Pancreas (tissue), 10 donors: ENCODE measurements around the gene ARVCF. TPM values are rescaled to one million over a fixed set of nuclear protein-coding genes. Genes with fewer than 3 reads are reported as not detected.
A peak's percentile ranks its signal among the peaks of the same experiment; 100 is the strongest.

Source experiments
- ATAC-seq, 4 donors: fragments of 200-7000 bp; cut with Tn5 transposase; one replicate each; pipeline versions ENCODE4 v1.8.0 to v1.9.1; 2020; ENCODE audit warnings: mild to moderate bottlenecking in 4 of 4, moderate library complexity in 4 of 4
- DNase-seq, 6 donors: peaks; one replicate each; pipeline ENCODE4 v3.0.0-alpha.2; 2020
- FAIRE-seq: peaks from 2 replicates; lab custom pipeline; 2012; peaks lifted over from hg19 to GRCh38; lab: Jason Lieb, UNC
- H3K27ac ChIP-seq, 4 donors: fragments of 200-600 bp; sonication (generic); 1 replicate in 3 of 4; 2 replicates in 1 of 4; pipeline versions ENCODE4 v1.5.0 to v1.8.0; 2020
- H3K27me3 ChIP-seq, 4 donors: fragments of 200-600 bp; one replicate each; pipeline ENCODE4 v1.8.0; 2021
- H3K36me3 ChIP-seq, 3 donors: fragments of 200-600 bp; sonication (generic) in 1 of 3; one replicate each; pipeline versions ENCODE4 v1.5.0 to v1.8.0; 2020 to 2021
- H3K4me1 ChIP-seq, 3 donors: fragments of 200-600 bp; one replicate each; pipeline ENCODE4 v1.8.0; 2021
- H3K4me3 ChIP-seq, 4 donors: fragments of 200-600 bp; sonication (generic) in 2 of 4; one replicate each; pipeline versions ENCODE4 v1.5.0 to v1.8.0; 2020 to 2021
- H3K9me3 ChIP-seq, 4 donors: fragments of 200-600 bp; one replicate each; pipeline ENCODE4 v1.8.0; 2021
- CTCF ChIP-seq, 4 donors: fragments of 200-600 bp; sonication (generic) in 3 of 4; IDR thresholded peaks; one replicate each; pipeline versions ENCODE4 v1.5.0 to v1.8.0; 2021; ENCODE audit warnings: antibody characterized with exemption in 4 of 4
- whole genome bisulfite sequencing, 2 donors: extraction: QIAGEN DNeasy Blood & Tissue Kit; methylation state at CpG; one replicate each; pipeline ENCODE4 v1.1.7; 2013; 5-methylcytosine and 5-hydroxymethylcytosine counted together
- intact Hi-C, 3 donors: fragments of 100-400 bp; cut with DNase I; formaldehyde crosslinking; loops; one replicate each; pipeline versions ENCODE4 v1.11.1 to v1.14.2; 2022
- polyA plus RNA-seq, 2 donors: library from polyadenylated mRNA; stranded (reverse); fragments of 200-250 nt; gene quantifications; one replicate each; pipeline ENCODE4 v1.2.3, GENCODE V29; 2013
- total RNA-seq, 6 donors: library from RNA; stranded (reverse); fragmentation: NEBNext Ultra II Directional in 4 of 6; extraction: Animal tissue kit (Norgen Biotek cat#: 25700) in 4 of 6; gene quantifications; one replicate each; pipeline versions ENCODE4 v1.2.1 to v1.2.4, GENCODE V29; 2021 to 2023
- donor health status: healthy with polysubstance abuse.
- donor health status: DM: no; HTN: no; CAD: no; lungs with moderate emphysema.
- donor health status: DM: no; HTN: no; CAD: no.
- donor health status: control.
- donor health status: control.
- donor health status: Bipolar disorder and iron deficiency.
- donor health status: DM: yes; HTN: yes; CAD: no.
- donor health status: DM: no; HTN: no; CAD: no.
- donor health status: DM: no; HTN: no; CAD: no.
- donor health status: DM: yes; HTN: yes; CAD: no.

ARVCF gene
- total and polyA plus RNA-seq, 8 donors = 5.0 to 57.8 (median 13.0) TPM

GRCh38 chr22:20000246-20001081 lies 16.2 kb downstream of the ARVCF start:
- no peaks in the 10 kb centered on the region for H3K4me1 ChIP-seq
- WGBS, 2 donors = 85 to 88% methylated on average over 14 of the region's 14 CpGs
- peak in 2 of 6 donors; percentile 15 to 60 for DNase-seq
- peaks cover 0 to 4% (median 0%) of the 10 kb centered on the region in 4 donors for H3K9me3 ChIP-seq
- no peak overlapping the region for H3K4me3 ChIP-seq
- intact Hi-C loops = no loop called here
- peak in 3 of 4 donors; percentile 55 to 68 (median 67) for ATAC-seq
- no peaks in the 10 kb centered on the region for H3K36me3 ChIP-seq
- no peak for TF ChIP-seq CTCF (IDR thresholded peaks at IDR 0.05)
- no peak overlapping the region for H3K27ac ChIP-seq
- FAIRE-seq = no peak
- no peaks in the 10 kb centered on the region for H3K27me3 ChIP-seq

DNA sequence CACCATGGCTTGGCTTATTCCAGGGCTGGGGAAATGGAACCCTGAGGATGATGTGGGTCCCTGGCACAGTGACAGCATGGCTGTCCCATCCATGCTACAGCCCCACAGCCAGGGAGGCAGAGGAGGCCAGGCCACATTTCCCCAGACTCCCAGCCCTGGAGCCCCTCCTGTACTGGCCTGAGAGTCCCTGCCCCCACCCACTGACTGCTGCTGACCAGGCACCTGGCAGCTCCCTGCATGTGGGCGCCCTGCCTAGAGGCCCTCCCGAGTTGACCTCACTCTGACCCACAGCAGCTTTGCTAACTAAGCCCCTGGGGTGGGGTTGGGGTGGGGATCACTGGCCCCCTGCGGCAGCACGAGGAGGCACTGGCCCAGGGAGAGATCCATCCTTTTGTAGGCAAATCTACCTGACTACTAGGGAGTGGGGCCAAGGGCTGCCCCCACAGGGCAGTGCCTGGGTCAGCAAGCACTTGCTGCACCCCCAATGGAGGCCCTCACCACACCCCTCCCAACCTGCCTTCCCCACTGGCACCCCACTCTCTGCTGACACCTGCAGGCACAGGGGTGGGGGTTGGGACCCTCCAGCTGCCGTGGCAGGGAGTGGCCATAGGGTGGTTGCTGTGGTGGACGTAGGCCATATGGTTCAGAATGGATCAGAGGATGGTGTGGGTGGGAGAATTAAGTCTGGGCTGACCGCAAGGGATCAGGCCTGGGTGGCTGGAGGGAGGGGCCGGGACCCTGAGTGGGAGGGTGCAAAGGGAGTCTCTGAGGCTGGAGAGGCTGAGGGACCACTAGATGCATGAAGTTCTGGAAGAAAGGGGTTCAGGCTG lies 17.4 kb downstream of the ARVCF start:
- peak in 2 of 4 donors; percentile 3 to 17 for ATAC-seq
- Histone ChIP-seq H3K4me1 (no peaks in the 10 kb centered on the region), H3K27ac (no peak overlapping the region), H3K9me3 (peaks cover 0 to 4% (median 0%) of the 10 kb centered on the region in 4 donors), H3K4me3 (no peak overlapping the region), H3K27me3 (no peaks in the 10 kb centered on the region), H3K36me3 (no peaks in the 10 kb centered on the region)
- intact Hi-C loops = no loop called here
- TF ChIP-seq CTCF (IDR thresholded peaks at IDR 0.05) = no peak
- FAIRE-seq = no peak
- DNase-seq = peak in 2 of 6 donors; percentile 23 to 63
- WGBS, 2 donors = 75 to 79% methylated on average over 8 of the region's 8 CpGs

GRCh38 chr22:19998232-19998951 lies 18.2 kb downstream of the ARVCF start:
- Histone ChIP-seq H3K4me3 (no peak overlapping the region), H3K36me3 (no peaks in the 10 kb centered on the region), H3K27ac (no peak overlapping the region), H3K4me1 (no peaks in the 10 kb centered on the region), H3K27me3 (no peaks in the 10 kb centered on the region), H3K9me3 (no peaks in the 10 kb centered on the region)
- FAIRE-seq (no peak), ATAC-seq (peak in 3 of 4 donors; percentile 34 to 63 (median 38)), DNase-seq (peak in 2 of 6 donors; percentile 21 to 69)
- TF ChIP-seq CTCF (IDR thresholded peaks at IDR 0.05) = no peak
- intact Hi-C loops = no loop called here
- WGBS, 2 donors = 80 to 83% methylated on average over 16 of the region's 16 CpGs

- no peaks in the 10 kb centered on the region for H3K4me1 ChIP-seq
- H3K9me3 ChIP-seq = no peaks in the 10 kb centered on the region
- no peak for ATAC-seq
- no peak for TF ChIP-seq CTCF (IDR thresholded peaks at IDR 0.05)
- intact Hi-C loops = no loop called here
- no peaks in the 10 kb centered on the region for H3K27me3 ChIP-seq
- no peak overlapping the region for H3K27ac ChIP-seq
- no peak overlapping the region for H3K4me3 ChIP-seq
- WGBS, 2 donors = 90 to 93% methylated on average over 17 to 19 of the region's 19 CpGs
- FAIRE-seq = no peak
- peak in 2 of 6 donors; percentile 13 to 48 for DNase-seq
- H3K36me3 ChIP-seq = no peaks in the 10 kb centered on the region
Observed at GRCh38 chr22:19997561-19998231, 18.9 kb downstream of the ARVCF start.
